Measurements from ENCODE around the gene KIF16B. TPM values are rescaled to one million over a fixed set of nuclear protein-coding genes. Genes with fewer than 3 reads are reported as not detected.

KIF16B gene
- total and polyA plus RNA-seq, 2 donors (not counting 3 experiments of a cell fraction or from before 2014, with no cell fraction given): 2.9 to 8.8 TPM

- H3K4me1 ChIP-seq (ENCODE audit: control insufficient read depth, extremely low read depth, insufficient read depth, low read length): peaks cover 17% of the 10 kb centered on the region
- peak overlapping the region; percentile 51 for H3K9ac ChIP-seq (replicated peaks; ENCODE audit: extremely low read depth, insufficient read depth, low read length)
- intact Hi-C loops (cut with micrococcal nuclease): no loop called here
- ChIA-PET CTCF (interaction anchor here (1.4 kb wide), 1 partner anchor 58 kb away, joined by 3 read pairs; no protein-coding TSS in a partner anchor), POLR2A (interaction anchor here (0.5 kb wide), 1 partner anchor 13 kb away, joined by 3 read pairs; no protein-coding TSS in a partner anchor)
- H3K27me3 ChIP-seq (ENCODE audit: control insufficient read depth in 2 of 2, insufficient read depth in 2 of 2, low read length in 2 of 2): no peaks in the 10 kb centered on the region
- H3K4me3 ChIP-seq (replicated peaks in 1 of 3; ENCODE audit: insufficient read depth in 1 of 3, low read depth in 1 of 3, low read length in 3 of 3): peak overlapping the region; percentile 47 to 67 (median 48)
- no peak for DNase-seq (ENCODE audit: low read depth, low spot score)
- BruUV-seq (replicated peaks): no TSS peak
- peak overlapping the region; percentile 91 for H3K4me2 ChIP-seq (ENCODE audit: insufficient read depth, low read length)
- H3K9me3 ChIP-seq (replicated peaks; ENCODE audit: control insufficient read depth, insufficient read depth, low read length): no peaks in the 10 kb centered on the region
- H4K20me1 ChIP-seq (replicated peaks; ENCODE audit: control insufficient read depth, extremely low read depth, insufficient read depth, low read length): no peaks in the 10 kb centered on the region
- TF ChIP-seq JUN (IDR thresholded peaks at IDR 0.05; ENCODE audit: borderline replicate concordance, insufficient read depth, insufficient read length, low read depth) (no peak), MAX (IDR thresholded peaks at IDR 0.05; ENCODE audit: insufficient read depth, insufficient read length) (no peak), POLR2A (IDR thresholded peaks at IDR 0.05; ENCODE audit: low read depth, low read length) (no peak), EZH2 (IDR thresholded peaks at IDR 0.05; ENCODE audit: borderline replicate concordance, low read depth, low read length, severe bottlenecking) (no peak), POLR2AphosphoS5 (IDR thresholded peaks at IDR 0.05; ENCODE audit: insufficient read depth, low read depth, low read length) (no peak), FOS (IDR thresholded peaks at IDR 0.05; ENCODE audit: borderline replicate concordance, insufficient read depth, low read length) (no peak), MYC (IDR thresholded peaks at IDR 0.05; ENCODE audit: low read depth, low read length) (no peak), GATA2 (IDR thresholded peaks at IDR 0.05; ENCODE audit: insufficient read depth, insufficient read length, low read depth, low read length) (no peak)
- TF ChIP-seq, protein P1, sequence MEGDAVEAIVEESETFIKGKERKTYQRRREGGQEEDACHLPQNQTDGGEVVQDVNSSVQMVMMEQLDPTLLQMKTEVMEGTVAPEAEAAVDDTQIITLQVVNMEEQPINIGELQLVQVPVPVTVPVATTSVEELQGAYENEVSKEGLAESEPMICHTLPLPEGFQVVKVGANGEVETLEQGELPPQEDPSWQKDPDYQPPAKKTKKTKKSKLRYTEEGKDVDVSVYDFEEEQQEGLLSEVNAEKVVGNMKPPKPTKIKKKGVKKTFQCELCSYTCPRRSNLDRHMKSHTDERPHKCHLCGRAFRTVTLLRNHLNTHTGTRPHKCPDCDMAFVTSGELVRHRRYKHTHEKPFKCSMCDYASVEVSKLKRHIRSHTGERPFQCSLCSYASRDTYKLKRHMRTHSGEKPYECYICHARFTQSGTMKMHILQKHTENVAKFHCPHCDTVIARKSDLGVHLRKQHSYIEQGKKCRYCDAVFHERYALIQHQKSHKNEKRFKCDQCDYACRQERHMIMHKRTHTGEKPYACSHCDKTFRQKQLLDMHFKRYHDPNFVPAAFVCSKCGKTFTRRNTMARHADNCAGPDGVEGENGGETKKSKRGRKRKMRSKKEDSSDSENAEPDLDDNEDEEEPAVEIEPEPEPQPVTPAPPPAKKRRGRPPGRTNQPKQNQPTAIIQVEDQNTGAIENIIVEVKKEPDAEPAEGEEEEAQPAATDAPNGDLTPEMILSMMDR (IDR thresholded peaks at IDR 0.05; ENCODE audit: extremely low read depth in 1 of 2, insufficient read depth in 1 of 2, low read depth in 1 of 2, low read length in 2 of 2): no peak
- H3K27ac ChIP-seq (ENCODE audit: insufficient read depth, low read depth, low read length): no peak overlapping the region
- dilution Hi-C loops (cut with MboI; ENCODE audit: extremely low pct_ligation_motif_present, low sequenced_read_pairs): no loop called here
- H3K79me2 ChIP-seq (ENCODE audit: control insufficient read depth, insufficient read depth, low read length): no peaks in the 10 kb centered on the region
- FAIRE-seq: no peak
- no peaks in the 10 kb centered on the region for H3K9me1 ChIP-seq (replicated peaks; ENCODE audit: control insufficient read depth, extremely low read depth, insufficient read depth, low read length)
- peak overlapping the region; percentile 91 for H2AFZ ChIP-seq (ENCODE audit: low read depth, low read length)
- no peaks in the 10 kb centered on the region for H3K36me3 ChIP-seq (ENCODE audit: control insufficient read depth in 2 of 2, extremely low read depth in 1 of 2, insufficient read depth in 2 of 2, low read length in 2 of 2)
These were observed 2.3 kb upstream of the KIF16B start for GRCh38 chr20:16575390-16576140.
